Loucy (cell line): ENCODE results near the gene TK1.

Experiments used
- H2AFZ ChIP-seq: fragments of 200-600 bp; sonication (generic); 2 replicates; pipeline ENCODE4 v1.6.0; 2016; ENCODE audit warnings: antibody characterized with exemption, mild to moderate bottlenecking, low read length, moderate library complexity
- H3F3A ChIP-seq: fragments of 200-600 bp; 2 replicates; pipeline ENCODE4 v1.6.0; 2016; ENCODE audit warnings: antibody characterized with exemption, low read depth, mild to moderate bottlenecking
- H3K27me3 ChIP-seq: fragments of 200-600 bp; sonication (generic); 2 replicates; pipeline ENCODE4 v1.6.1; 2014; ENCODE audit warnings: low read length, mild to moderate bottlenecking; ENCODE audit not compliant: insufficient read depth, poor library complexity, severe bottlenecking
- H3K36me3 ChIP-seq: fragments of 200-600 bp; sonication (generic); 2 replicates; pipeline ENCODE4 v1.6.1; 2016; ENCODE audit warnings: low read length; ENCODE audit not compliant: insufficient read depth
- H3K4me1 ChIP-seq: fragments of 200-600 bp; sonication (generic); 2 replicates; pipeline ENCODE4 v1.5.1; 2014; ENCODE audit warnings: low read length, mild to moderate bottlenecking; ENCODE audit not compliant: insufficient read depth, poor library complexity, severe bottlenecking
- H3K4me2 ChIP-seq: fragments of 200-600 bp; sonication (generic); 2 replicates; pipeline ENCODE4 v1.6.0; 2014; ENCODE audit warnings: antibody characterized with exemption, low read length, low read depth, mild to moderate bottlenecking; ENCODE audit not compliant: poor library complexity, severe bottlenecking
- H3K4me3 ChIP-seq: fragments of 200-600 bp; sonication (generic); 2 replicates; pipeline ENCODE4 v1.5.1; 2014; ENCODE audit warnings: low read length, mild to moderate bottlenecking, mixed read lengths; ENCODE audit not compliant: poor library complexity, severe bottlenecking
- H3K79me2 ChIP-seq: fragments of 200-600 bp; sonication (generic); 2 replicates; pipeline ENCODE4 v1.6.1; 2014; ENCODE audit warnings: low read length; ENCODE audit not compliant: insufficient read depth
- H3K9ac ChIP-seq: fragments of 200-600 bp; sonication (generic); 2 replicates; pipeline ENCODE4 v1.6.0; 2014; ENCODE audit warnings: mild to moderate bottlenecking, low read depth, low read length, moderate library complexity; ENCODE audit not compliant: poor library complexity, severe bottlenecking
- H3K9me2 ChIP-seq: fragments of 200-600 bp; sonication (generic); replicated peaks from 2 replicates; pipeline ENCODE4 v1.6.1; 2016; ENCODE audit warnings: low read depth, low read length, mixed read lengths
- H3K9me3 ChIP-seq: fragments of 200-600 bp; sonication (generic); 2 replicates; pipeline ENCODE4 v1.6.1; 2014; ENCODE audit warnings: mild to moderate bottlenecking, antibody characterized with exemption, low read length, low read depth; ENCODE audit not compliant: insufficient read depth
- H4K20me1 ChIP-seq: fragments of 200-600 bp; sonication (generic); 2 replicates; pipeline ENCODE4 v1.6.0; 2014; ENCODE audit warnings: antibody characterized with exemption, low read length, mild to moderate bottlenecking; ENCODE audit not compliant: insufficient read depth, poor library complexity, severe bottlenecking
- EZH2phosphoT487 ChIP-seq: fragments of 200-600 bp; IDR thresholded peaks from 2 replicates; pipeline ENCODE4 v1.6.1; 2018; ENCODE audit warnings: antibody characterized with exemption, mild to moderate bottlenecking, moderate library complexity, borderline replicate concordance
- TF ChIP-seq, protein P1 (sequence below): fragments of 200-600 bp; sonication (generic); conservative IDR thresholded peaks from 2 replicates; pipeline ENCODE4 v1.5.1; 2014; ENCODE audit warnings: mild to moderate bottlenecking, antibody characterized with exemption, low read length

TK1 gene

DNA sequence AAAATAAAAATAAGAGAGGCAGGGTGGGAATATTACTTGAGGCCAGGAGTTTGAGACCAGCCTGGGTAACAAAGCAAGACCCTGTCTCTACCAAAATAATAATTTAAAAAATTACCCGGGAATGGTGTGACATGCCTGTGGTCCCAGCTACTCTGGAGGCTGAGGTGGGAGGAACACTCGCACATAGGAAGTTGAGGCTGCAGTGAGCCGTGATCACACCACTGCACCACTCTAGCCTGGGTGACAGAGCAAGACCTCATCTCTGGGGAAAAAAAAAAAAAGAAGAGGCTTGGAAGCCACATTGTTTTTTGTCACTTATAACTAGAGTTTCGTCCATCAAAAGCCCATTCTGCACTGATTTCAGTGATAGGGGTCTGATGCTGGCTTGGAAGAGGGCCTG lies 41.3 kb upstream of the TK1 start:
- TF ChIP-seq, protein P1, sequence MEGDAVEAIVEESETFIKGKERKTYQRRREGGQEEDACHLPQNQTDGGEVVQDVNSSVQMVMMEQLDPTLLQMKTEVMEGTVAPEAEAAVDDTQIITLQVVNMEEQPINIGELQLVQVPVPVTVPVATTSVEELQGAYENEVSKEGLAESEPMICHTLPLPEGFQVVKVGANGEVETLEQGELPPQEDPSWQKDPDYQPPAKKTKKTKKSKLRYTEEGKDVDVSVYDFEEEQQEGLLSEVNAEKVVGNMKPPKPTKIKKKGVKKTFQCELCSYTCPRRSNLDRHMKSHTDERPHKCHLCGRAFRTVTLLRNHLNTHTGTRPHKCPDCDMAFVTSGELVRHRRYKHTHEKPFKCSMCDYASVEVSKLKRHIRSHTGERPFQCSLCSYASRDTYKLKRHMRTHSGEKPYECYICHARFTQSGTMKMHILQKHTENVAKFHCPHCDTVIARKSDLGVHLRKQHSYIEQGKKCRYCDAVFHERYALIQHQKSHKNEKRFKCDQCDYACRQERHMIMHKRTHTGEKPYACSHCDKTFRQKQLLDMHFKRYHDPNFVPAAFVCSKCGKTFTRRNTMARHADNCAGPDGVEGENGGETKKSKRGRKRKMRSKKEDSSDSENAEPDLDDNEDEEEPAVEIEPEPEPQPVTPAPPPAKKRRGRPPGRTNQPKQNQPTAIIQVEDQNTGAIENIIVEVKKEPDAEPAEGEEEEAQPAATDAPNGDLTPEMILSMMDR = no peak
- TF ChIP-seq EZH2phosphoT487 = no peak
- Histone ChIP-seq H2AFZ (no peak overlapping the region), H3K9me3 (no peaks in the 10 kb centered on the region), H3K79me2 (no peaks in the 10 kb centered on the region), H3K9me2 (no peaks in the 10 kb centered on the region), H3K9ac (no peak overlapping the region), H3K36me3 (peaks cover 18% of the 10 kb centered on the region; the same call in 1 of the 2 replicates), H3F3A (peaks cover 14% of the 10 kb centered on the region; the same call in 1 of the 2 replicates), H3K27me3 (no peaks in the 10 kb centered on the region), H4K20me1 (no peaks in the 10 kb centered on the region), H3K4me1 (no peaks in the 10 kb centered on the region), H3K4me3 (no peak overlapping the region), H3K4me2 (no peak overlapping the region)

DNA sequence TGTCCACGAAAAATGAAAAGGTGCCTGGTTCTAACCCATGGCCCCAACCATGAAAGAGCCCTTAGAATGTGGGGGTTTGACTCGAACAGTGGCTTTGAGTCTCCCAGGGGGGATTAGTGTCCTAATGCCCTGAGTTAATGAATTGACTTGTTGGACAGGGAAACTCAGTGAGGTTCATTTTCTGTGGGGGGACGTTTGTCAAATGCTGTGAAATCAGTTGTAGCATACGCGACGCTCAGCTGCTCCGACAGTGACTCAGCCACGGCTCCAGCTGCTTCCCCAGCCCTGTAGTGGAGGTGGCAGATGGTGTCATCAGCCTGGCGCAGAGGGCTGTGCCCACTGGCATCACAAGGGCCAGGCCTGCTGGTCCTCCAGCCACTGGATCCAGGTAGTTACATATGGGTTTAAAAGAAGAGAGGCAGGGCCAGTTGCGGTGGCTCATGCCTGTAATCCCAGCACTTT lies 40.6 kb upstream of the TK1 start:
- TF ChIP-seq EZH2phosphoT487 = no peak
- TF ChIP-seq, protein P1 = no peak
- H3K36me3 ChIP-seq = peaks cover 25% of the 10 kb centered on the region; the same call in 1 of the 2 replicates
- peaks cover 14% of the 10 kb centered on the region; the same call in 1 of the 2 replicates for H3F3A ChIP-seq

DNA sequence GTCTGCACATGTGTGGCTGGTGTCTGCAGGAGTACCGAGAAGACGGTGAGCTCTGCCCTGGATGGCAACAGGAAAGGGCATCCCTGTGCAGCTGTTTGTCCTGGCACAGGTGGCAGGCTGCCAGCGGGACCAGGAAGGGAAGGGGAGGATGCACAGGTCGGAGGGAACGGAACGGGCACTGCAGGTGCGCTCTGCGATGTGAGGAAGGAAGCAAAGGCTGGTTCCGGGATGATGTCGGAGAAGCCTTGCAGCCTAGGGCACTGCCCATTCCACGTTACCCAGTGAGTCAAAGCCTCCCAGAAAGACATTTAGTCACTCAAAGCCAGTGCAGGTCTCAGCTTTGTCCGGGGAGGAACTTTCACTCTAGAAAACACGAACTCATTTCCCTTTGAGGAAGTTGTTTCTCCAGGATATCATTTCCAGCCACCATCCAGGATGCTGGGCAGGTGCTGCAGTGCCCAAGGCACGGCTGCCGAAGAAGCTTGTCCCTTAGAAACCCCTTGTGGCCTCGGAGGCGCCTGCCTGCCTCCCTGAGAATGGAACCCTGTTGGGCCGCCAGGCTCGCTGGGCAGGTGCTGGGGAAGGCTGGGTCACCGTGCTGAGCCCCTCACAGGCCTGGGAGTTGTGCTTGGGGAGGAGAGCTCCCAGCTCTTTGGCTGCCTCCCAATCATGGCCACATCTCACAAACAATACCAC lies 40.1 kb upstream of the TK1 start:
- H2AFZ ChIP-seq = no peak overlapping the region
- H3K9ac ChIP-seq = no peak overlapping the region
- no peaks in the 10 kb centered on the region for H3K4me1 ChIP-seq
- H3K9me3 ChIP-seq = no peaks in the 10 kb centered on the region
- H3K4me2 ChIP-seq = no peak overlapping the region
- H3K36me3 ChIP-seq = peaks cover 26% of the 10 kb centered on the region; the same call in 1 of the 2 replicates
- no peaks in the 10 kb centered on the region for H4K20me1 ChIP-seq
- no peaks in the 10 kb centered on the region for H3K27me3 ChIP-seq
- no peaks in the 10 kb centered on the region for H3K9me2 ChIP-seq
- H3F3A ChIP-seq = peaks cover 14% of the 10 kb centered on the region; the same call in 1 of the 2 replicates
- H3K4me3 ChIP-seq = no peak overlapping the region
- no peak for TF ChIP-seq EZH2phosphoT487
- TF ChIP-seq, protein P1 = no peak
- H3K79me2 ChIP-seq = no peaks in the 10 kb centered on the region

More for the DNA sequence above, 40.6 kb upstream of the TK1 start:
- no peaks in the 10 kb centered on the region for H4K20me1 ChIP-seq
- no peak overlapping the region for H3K9ac ChIP-seq
- no peaks in the 10 kb centered on the region for H3K9me2 ChIP-seq
- H3K4me2 ChIP-seq = no peak overlapping the region
- no peak overlapping the region for H3K4me3 ChIP-seq
- H3K9me3 ChIP-seq = no peaks in the 10 kb centered on the region
- H3K4me1 ChIP-seq = no peaks in the 10 kb centered on the region
- no peak overlapping the region for H2AFZ ChIP-seq
- no peaks in the 10 kb centered on the region for H3K27me3 ChIP-seq
- no peaks in the 10 kb centered on the region for H3K79me2 ChIP-seq
